HG02885 (cell line): ENCODE results near the gene MTNR1B.

Source experiments
- ATAC-seq: cut with Tn5 transposase; IDR thresholded peaks from one replicate; pipeline ENCODE4 v1.9.1; 2021; ENCODE audit warnings: mild to moderate bottlenecking; ENCODE audit not compliant: unreplicated experiment, poor library complexity

Gene MTNR1B

DNA sequence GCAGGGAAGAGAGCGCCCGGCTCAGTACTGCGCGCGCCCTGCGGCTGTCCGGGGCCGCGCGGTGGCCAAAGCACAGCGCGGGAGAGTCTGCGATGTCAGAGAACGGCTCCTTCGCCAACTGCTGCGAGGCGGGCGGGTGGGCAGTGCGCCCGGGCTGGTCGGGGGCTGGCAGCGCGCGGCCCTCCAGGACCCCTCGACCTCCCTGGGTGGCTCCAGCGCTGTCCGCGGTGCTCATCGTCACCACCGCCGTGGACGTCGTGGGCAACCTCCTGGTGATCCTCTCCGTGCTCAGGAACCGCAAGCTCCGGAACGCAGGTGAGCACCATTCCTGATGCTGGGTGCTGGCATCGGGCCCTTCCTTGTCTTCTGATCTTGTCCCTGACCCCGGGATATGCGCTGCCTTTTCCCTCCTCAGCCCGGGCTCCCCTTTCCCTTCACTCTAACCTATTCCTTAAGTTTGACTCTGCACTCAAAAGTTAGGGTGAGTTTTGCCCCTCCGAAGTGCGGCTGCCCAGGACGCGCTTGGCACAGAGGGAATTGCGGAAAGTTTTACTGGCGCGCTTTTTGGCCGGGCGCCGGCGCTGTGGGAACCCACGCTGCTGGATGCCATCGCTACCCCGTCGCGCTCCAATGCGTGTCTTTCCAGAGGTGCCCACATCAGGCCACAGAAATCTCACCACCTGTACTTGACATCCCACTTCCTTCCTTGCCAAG lies at the start of gene MTNR1B:
Gene MTNR1B, plus strand, starts transcription at position 18 of the 714 bp plus-strand sequence. Its CDS starts 75 bp downstream, at position 93.
- no peak for ATAC-seq

DNA sequence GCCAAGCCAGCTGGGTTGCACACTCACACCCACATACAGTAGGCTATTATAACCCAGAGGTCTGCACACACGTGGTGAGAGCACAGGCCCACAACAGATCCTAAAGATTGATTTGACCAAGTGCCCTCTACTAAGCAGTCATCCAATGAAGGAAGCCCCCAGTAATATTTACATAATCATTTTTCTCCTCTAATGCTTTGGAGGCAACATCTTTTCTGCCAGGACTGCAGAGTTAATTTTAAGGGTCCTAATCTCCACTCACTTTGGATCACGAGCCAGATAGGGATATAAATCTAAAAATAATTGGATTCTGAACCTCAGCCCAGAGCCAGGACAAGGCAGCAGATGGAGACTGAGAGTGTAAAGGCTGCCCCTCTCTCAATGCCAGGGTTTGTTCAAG lies 49.1 kb upstream of the MTNR1B start:
- no peak for ATAC-seq

DNA sequence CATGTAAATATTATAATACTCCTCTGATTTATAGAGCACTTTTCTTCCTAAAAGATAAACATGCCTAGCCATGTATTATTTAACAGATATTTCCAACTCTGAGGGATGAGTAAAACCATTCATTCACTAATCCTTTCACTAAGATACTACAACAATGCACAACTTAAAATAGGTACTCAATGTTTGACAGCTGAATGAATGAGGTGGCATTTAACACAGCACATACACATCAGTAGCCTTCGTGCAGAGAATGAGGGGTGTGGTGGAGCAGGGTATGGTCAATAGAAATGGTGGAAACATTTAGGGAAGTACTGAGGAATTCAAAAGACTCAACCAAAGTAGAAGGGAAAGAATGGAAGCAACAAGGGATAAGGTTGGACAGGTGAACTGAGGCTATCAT lies 46.7 kb upstream of the MTNR1B start:
- no peak for ATAC-seq

DNA sequence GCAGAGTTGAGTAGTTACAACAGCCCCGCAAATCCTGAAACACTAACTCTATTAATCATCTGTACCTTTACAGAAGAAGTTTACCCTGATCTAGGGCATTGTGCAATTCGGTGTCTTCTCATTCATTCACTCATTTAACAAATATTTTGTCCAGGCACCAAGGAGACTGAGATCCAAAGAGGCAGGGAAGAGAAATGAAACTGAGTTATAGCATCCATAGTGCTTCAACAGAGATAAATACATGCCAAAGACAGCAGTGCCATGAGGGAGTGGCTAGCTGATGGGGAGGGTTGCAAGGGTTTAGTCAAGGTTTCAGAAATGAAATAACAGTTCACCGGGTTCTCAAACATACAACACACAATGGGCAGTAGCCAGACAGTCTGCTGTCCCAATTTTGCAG lies 40.2 kb upstream of the MTNR1B start:
- no peak for ATAC-seq

DNA sequence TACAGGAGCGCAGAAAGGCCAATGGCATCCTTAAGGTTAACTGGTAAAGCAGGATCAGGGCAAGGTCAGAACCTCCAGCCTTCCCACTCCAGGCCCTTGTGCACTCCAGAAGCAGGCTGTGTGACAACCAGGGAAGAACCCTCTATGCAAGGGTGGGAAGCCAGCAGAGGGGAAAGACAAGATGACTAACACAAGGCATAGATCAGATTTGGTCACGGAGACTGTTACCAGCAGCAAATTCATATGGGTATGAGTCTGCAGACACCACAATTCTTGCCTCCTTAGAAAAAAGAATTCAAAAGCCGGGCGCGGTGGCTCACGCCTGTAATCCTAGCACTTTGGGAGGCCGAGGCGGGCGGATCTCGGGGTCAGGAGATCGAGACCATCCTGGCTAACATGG lies 39.8 kb upstream of the MTNR1B start:
- ATAC-seq: no peak

DNA sequence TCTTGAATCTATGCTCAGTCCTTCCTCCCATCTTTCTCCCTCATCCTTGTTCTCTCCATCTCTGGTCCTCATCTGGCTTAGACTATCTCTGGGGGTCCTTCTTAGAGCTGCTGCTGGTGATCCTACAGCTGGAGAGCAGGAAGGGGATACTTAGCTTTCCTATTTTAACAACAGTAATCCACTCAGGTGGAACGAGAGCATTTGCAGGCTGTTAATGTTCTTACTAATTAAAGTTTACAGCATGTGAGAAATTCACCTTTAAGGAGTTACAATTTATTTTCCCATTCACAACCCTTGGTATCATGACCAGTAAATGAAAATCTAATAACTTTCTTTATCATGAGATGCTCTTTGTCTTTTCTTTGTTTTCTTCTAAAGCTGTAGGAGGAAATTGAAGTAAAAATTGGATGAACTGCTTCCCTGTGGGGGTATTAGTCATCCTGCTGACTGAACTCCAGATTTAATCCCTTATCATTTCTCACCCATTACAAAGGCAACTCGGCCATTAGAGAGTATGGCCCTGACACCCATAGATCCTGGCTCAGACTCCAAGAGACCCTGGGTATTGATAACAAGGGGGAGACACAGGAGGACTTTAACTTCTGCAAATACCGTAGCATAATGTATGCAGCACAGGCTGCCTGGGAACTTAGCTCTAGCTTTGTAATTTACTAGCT lies 37.6 kb upstream of the MTNR1B start:
- no peak for ATAC-seq

DNA sequence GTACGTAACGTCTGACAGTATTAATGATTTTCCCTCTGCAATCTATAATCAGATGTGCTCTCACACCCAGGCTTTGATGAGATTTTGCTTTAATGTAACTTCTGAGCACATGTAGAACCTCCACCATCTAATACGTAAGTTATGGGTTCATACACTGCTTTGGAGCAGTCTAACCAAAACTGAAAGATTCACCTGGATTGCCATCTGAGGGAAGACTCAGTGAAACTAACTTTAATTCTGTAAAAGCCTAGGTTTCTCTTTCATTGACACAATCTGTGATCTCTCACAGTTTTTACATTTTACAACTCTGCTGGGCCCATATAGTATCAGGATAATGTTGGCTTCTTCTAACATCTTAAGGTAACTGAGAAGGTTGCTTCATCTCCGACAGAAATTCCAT lies 30.1 kb upstream of the MTNR1B start:
- no peak for ATAC-seq

DNA sequence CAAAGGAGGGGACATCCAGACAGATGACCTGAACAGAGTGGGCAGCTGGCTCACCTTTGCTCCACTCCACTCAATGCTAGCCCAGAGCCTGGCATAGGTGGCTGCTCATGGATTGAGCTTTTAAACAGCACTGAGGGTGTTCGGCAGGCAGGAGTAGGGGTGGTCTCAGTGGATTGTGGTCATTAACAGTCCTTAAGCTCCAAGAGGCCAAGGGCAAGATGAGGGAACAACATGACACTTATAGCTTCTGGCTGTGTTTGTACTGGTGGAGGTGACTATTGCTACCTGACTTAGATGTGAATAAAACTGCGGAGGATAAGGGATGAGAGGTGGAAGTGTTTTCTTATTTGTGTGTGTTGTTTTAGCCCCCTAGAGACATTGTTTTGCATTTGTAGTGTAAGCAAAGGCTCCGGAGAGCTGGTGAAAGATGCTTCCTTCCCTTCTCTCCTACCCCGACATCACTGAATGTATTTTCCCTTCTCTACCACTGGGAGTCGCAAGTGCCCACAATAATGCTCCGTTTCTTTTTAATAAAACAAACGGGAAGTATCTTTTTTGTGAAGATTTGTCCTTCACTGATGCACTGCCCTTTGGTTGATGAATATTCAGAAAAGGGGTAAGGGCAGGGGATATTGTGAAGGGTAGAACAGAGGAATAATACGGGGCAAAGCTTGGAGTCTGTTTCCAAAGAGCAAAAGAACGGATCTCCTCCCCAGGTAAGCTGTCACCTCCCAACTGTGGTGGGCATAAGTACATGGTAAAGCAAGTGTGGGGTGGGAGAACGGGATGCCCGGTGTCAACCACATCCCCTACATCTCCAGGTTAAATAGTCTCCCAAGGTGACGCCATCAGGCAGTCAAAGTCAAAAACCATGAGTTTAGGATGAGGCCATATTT lies 27.5 kb upstream of the MTNR1B start:
- peak; percentile 89 for ATAC-seq

DNA sequence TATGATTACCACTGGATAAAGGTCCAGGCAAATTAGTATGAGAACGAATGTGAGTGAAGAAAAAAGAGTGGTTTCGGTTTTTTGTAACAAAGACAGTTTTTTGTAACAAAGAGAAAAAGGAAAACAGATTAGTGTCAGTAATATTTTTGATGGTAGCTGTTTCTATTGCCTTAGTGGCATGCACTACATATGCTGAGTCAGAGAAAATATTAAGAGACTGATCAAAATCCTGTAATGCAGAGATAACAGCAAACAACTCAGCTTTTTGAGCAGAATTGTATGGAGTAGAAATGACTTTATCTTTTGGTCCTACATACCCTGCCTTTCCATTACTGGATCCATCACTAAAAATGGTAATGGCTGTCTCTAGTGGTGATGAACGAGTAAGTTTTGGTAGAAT lies 22.7 kb upstream of the MTNR1B start:
- ATAC-seq: no peak

DNA sequence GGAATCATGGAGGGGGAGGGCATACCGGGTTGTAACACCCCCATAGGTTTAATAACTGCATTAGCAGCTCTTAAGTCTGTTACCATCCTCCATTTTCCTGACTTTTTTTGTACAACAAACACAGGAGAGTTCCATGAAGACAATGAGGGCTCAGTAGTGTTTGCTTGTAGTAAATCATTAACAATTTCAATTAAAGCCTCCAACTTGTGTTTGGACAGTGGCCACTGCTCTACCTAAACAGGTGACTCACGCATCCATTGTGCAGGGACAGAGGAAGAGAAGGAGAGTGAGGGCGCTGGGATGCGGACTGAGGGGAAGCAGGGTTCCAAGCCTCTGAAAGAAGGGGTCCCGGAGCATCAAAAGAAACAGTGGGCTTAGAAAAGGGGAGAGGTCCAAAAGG lies 21.3 kb upstream of the MTNR1B start:
- ATAC-seq: no peak

DNA sequence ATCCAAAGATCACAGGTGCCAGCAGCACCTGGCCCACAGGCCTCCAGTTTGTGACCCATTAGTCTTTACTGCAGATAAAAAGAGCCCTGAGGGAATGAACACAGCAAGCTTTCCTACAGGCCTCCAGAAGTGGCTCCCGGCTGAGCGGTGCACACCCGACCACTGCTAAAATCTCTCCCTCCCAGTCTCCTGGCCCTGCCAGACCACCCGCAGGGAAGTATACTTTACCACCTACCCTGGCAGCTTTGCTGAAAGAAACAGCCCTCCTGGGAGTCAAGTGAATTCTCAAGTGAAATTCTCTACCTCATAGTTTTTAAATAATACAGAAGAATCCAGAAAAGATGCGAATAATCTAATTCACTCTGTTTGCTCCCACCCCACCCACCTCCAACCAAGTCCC lies 15.4 kb upstream of the MTNR1B start:
- no peak for ATAC-seq

DNA sequence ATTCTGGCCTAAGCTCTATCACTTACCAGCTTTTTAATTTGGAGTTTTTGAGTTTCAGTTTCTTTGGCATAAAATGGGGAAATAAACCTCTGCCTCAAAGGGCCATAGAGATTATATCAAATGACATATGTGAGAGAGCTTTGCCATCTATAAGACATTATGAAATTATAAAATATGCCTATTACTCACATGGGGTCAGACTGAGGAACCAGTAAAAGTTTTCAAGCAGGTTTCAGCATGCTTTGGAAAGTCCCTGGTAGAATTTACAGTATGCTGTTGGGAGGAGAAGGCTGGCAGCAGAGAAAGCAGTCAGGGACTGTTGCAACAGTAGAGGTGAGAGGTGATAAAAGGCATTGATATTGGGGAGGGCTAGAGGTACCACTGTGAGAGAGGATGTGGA lies 13.6 kb upstream of the MTNR1B start:
- ATAC-seq: no peak

DNA sequence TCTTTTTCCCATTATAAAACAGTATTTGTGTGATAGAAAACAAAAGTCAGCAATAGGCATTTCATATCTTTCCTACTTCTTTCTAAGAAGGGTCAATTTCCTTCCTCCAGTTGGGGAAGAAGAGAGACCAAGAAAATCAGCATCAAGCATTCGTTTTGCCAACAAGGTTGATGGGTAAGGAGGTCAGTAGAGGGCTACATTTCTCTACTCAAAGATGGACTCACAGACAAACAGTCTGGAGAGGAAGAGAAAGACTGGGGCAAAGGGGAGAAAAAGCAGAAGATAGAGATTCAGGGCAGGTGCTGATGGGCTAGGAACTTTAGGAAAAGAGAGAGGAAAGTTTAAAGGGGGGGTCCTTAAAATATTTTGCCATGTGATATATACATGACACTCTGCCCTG lies 8.6 kb upstream of the MTNR1B start:
- no peak for ATAC-seq

DNA sequence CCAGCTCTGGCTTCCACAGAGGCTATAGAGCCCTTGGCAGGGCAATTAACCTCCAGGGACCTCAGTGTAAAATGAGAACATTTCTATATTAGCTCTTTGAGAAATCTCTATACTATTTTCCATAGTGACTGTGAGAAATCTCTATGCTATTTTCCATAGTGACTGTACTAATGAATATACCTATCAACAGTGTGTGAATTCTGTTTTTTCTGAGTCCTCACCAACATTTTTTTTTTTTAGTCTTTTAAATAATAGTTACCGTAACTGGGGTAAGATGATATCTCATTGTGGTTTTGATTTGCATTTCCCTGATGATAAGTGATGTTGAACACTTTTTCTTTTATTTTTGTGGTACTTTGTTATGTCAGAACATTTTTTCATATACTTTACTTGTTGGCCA lies 7.0 kb upstream of the MTNR1B start:
- ATAC-seq: no peak

DNA sequence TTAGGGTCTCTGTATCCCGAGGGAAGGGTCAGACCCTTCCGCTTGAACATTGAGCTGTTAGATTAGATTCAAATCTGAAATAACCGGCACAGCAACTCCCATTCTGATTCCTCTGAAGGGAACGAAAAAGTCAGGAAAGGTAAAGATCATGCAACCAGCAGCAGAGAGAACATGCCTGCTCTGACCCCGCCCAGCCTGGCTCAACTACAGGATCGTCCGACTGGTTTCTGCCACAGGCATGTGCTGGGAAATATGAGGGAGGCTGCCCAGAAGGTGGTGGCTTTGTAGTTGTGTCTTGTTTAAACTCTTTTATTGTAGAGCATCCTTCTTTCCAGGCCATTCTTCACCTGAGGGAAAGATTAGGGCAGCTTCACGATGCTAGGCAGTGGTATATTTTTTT lies 5.0 kb upstream of the MTNR1B start:
- no peak for ATAC-seq

DNA sequence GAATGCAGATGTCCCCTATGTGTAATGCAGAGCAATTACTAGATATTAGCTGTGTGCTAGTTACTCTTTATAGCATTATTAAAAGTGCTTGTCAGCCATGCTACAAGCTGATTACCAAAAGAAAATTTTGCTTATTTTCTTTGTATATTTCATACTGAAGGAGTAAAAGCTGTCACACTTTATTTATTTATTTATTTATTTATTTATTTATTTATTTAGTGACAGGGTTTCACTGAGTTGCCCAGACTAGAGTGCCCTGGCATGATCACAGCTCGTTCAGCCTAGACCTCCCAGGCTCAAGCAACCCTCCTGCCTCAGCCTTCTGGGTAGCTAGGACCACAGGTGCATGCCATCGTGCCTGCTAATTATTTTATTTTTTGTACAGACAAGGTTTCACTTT lies 4.3 kb upstream of the MTNR1B start:
- ATAC-seq: no peak

DNA sequence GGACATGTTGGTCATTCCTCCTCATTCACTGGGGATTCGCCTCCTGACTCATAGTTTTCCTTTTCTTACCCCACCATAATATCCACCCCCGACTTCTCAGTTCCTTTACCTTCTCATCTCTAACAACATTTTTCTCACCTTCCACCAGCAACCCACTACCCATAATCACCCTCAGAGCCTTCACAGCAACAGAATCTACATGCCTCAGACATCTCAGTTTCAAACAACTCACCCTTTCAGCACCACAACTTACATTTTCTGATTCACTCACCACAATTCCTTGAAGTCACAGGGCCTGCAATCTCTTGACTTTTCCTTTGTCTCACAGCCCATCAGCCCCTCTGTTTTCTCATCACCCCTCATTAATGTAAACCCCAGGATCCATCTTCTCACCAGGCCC lies 2.3 kb upstream of the MTNR1B start:
- no peak for ATAC-seq

DNA sequence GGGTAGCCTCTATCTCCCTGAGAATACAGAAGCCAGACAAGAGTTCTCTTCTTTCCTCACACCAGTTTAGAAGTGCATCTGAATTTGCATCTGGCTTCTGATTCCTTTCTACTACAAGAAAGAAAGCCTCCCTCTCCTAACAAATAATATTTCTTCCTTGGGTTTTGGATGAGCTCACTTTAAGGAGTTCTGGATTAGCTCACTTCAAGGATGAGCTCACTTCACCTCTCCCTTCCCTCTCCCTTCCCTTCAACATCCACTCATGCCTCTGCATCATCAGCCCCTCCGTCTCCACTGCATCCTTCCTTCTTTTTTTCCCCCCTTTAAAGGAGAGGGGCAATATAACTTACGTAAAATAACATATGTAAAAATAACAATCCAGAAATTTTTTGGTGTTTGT lies 1.6 kb upstream of the MTNR1B start:
- no peak for ATAC-seq

DNA sequence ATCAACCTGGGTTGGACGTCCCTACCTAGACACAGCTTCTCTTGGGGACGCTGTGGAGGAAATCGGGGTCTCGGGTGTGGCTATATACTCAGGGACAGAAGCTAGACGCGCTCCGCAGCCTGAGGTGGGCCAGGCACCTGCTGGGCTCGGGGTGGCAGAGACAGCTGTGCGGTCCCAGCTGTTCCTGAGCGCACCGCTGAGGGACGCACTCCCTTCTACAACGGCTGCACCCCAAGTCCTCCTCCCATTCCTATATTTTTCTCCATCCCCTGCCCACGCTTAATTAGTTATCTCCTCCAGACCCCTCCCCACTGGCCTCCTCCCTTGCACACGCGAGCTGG lies 188 bp upstream of the MTNR1B start:
- ATAC-seq: no peak

DNA sequence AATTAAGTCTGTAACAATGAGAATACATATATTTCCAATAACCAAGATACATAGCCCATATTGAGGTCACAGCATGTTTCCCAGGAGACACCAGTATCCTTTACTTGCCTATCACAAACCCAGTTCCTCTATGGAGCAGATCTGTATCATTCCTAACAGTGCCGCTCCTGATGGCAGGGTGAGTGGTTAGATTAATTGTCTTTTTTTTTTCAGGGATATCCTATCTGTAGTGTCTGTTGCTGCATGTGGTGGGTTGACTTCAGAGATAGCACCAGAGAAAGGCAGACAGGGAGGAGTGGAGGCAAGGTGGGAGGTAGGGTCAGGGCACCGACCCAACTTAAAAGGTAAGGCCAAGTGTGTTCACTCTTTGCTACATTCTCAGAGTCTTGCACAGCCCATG lies 2.8 kb downstream of the MTNR1B start:
- no peak for ATAC-seq

DNA sequence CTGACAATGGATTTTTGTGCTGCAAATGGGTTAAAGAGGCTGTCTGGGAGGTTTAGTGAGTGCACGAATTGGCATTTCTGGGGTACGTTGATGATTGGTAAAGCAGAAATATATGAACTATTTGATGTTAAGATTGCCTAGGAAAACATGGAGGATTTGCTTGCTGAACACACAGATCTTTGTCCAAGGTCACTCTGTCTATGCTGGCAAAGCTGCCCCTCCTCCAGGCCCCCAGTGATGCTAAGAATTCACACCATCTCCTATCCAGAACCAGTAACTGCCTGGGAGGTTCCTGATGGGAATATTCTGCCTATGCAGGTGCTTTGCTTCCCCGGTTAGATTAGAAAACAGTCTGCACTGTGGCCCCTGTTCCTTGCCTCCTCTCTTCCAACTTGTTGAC lies 5.8 kb downstream of the MTNR1B start:
- no peak for ATAC-seq
